GM23248 (cell line): ENCODE measurements around the gene COPS9.

Experiments
- EZH2 ChIP-seq: fragments of 200-600 bp; sonication (generic); IDR thresholded peaks from 2 replicates; pipeline ENCODE4 v1.6.1; 2018; ENCODE audit warnings: antibody characterized with exemption, mild to moderate bottlenecking; ENCODE audit not compliant: insufficient read depth, poor library complexity, severe bottlenecking
- EZH2phosphoT487 ChIP-seq: fragments of 200-600 bp; sonication (generic); IDR thresholded peaks from 2 replicates; pipeline ENCODE4 v1.6.1; 2018; ENCODE audit warnings: antibody characterized with exemption, moderate library complexity, mild to moderate bottlenecking, low read depth; ENCODE audit not compliant: insufficient read depth

- TF ChIP-seq EZH2 = no peak
- no peak for TF ChIP-seq EZH2phosphoT487
These were observed 15.4 kb upstream of the COPS9 start for GRCh38 chr2:240151477-240152031.
